Stomach smooth muscle (tissue), 2 donors: ENCODE data around the gene MRPL40.

Experiments
- H3K27ac ChIP-seq: one replicate; pipeline ENCODE4 v1.7.0; 2013; ENCODE audit warnings: mild to moderate bottlenecking, low read length, inconsistent platforms
- H3K27me3 ChIP-seq, 2 donors: one replicate each; pipeline ENCODE4 v1.7.0; 2013; ENCODE audit warnings: low read length in 2 of 2; ENCODE audit not compliant: insufficient read depth in 2 of 2, control insufficient read depth in 1 of 2
- H3K36me3 ChIP-seq, 2 donors: one replicate each; pipeline ENCODE4 v1.7.0; 2013; ENCODE audit warnings: low read length in 2 of 2; ENCODE audit not compliant: control insufficient read depth in 2 of 2, insufficient read depth in 2 of 2
- H3K4me1 ChIP-seq: one replicate; pipeline ENCODE4 v1.7.0; 2013; ENCODE audit warnings: low read length; ENCODE audit not compliant: control insufficient read depth, insufficient read depth
- H3K4me3 ChIP-seq, 2 donors: one replicate each; pipeline ENCODE4 v1.7.0; 2013; ENCODE audit warnings: low read length in 2 of 2
- H3K9ac ChIP-seq, 2 donors: one replicate each; pipeline ENCODE4 v1.7.0; 2013; ENCODE audit warnings: low read length in 2 of 2, mild to moderate bottlenecking in 1 of 2
- H3K9me3 ChIP-seq, 2 donors: one replicate each; pipeline ENCODE4 v1.7.0; 2013; ENCODE audit warnings: low read length in 2 of 2; ENCODE audit not compliant: control insufficient read depth in 2 of 2
- donor health status: healthy.
- donor health status: Pancreatic carcinoma.

MRPL40 gene

DNA sequence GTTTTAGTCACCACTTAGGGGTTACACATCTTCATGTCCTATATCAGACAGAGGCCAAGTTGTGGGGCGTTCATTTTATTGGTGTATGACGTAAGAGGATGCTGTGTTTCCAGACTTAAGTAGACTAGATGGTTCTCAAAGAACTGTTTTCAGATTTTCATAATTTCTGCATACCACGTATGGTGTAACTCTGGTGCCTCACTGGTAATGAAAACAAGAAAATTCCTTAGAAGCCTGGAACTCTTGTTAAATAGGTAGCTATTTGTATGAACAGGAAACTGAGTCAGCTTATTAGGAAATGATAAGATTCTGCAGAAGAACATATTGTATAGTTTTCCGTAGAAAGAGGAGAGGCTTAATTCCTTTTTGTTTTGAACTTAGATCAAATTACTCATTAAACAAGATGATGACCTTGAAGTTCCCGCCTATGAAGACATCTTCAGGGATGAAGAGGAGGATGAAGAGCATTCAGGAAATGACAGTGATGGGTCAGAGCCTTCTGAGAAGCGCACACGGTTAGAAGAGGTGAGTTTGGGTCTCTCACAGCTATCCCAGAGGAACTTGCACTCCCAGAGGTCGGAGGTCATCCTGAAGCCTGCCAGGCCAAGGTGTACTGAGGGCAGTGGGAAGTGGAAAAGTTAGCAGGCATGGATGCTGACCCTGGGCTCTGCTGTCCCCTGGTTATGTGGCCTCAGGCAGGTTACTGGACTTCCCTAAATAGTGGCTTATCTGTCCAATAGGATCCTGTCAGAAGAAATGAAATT, 51.3 kb downstream of the MRPL40 start:
- H3K9ac ChIP-seq = no peak overlapping the region
- H3K27ac ChIP-seq = no peak overlapping the region
- H3K27me3 ChIP-seq = no peaks in the 10 kb centered on the region
- H3K9me3 ChIP-seq = no peaks in the 10 kb centered on the region
- H3K4me1 ChIP-seq = peaks cover 5% of the 10 kb centered on the region
- H3K4me3 ChIP-seq = no peak overlapping the region
- no peaks in the 10 kb centered on the region for H3K36me3 ChIP-seq
